ENCODE results near the gene TUBG1. TPM values are rescaled to one million over a fixed set of nuclear protein-coding genes. Genes with fewer than 3 reads are reported as not detected.

Gene TUBG1
- polyA plus RNA-seq, 1 donor (not counting 4 experiments of a cell fraction or from before 2014, with no cell fraction given): 54.8 TPM

DNA sequence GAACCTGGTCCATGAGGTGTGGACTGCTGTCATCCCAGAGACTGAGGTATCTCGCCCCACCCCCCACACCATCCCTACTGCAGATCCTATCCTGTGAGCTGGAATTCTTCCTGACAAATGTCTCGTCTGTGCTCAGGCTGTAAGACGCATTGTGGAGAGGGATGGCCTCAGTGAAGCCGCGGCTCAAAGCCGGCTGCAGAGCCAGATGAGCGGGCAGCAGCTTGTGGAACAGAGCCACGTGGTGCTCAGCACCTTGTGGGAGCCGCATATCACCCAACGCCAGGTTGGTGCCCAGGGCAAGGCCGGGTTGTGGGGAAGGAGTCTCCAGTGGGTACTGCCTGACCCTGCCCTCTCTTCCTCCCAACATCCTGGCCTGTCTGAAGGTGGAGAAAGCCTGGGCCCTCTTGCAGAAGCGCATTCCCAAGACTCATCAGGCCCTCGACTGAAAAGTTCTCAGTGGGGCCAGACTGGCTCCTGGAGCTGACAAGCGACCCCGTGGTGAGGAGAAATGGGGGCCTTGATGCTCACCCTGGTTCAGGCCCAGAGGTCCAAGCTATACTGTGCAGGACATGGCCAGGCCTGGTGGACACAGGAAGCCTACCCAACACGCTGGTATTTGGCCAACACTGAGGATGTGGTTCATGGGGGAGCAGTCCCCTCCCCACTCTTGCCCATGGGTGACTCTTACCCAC, 43.8 kb upstream of the TUBG1 start:
- Histone ChIP-seq H4K20me1 (ENCODE audit: control insufficient read depth, extremely low read depth, insufficient read depth, low read length) (no peaks in the 10 kb centered on the region), H3K9ac (ENCODE audit: control insufficient read depth, extremely low read depth, insufficient read depth, low read length) (no peak overlapping the region), H3K36me3 (ENCODE audit: control insufficient read depth in 2 of 2, extremely low read depth in 1 of 2, insufficient read depth in 2 of 2, low read length in 2 of 2) (peaks cover 27 to 50% of the 10 kb centered on the region in 2 experiments), H3K4me1 (ENCODE audit: control insufficient read depth, extremely low read depth, insufficient read depth, low read length) (peaks cover 31% of the 10 kb centered on the region), H2AFZ (ENCODE audit: control insufficient read depth, low read length) (no peak overlapping the region), H3K9me3 (ENCODE audit: control insufficient read depth, low read depth, low read length) (no peaks in the 10 kb centered on the region), H3K4me3 (ENCODE audit: control insufficient read depth in 2 of 3, extremely low read depth in 1 of 3, insufficient read depth in 2 of 3, low read depth in 1 of 3, low read length in 3 of 3) (no peak overlapping the region), H3K9me1 (ENCODE audit: control insufficient read depth, extremely low read depth, insufficient read depth, low read length) (no peaks in the 10 kb centered on the region), H3K27ac (ENCODE audit: control insufficient read depth, insufficient read depth, low read length) (no peak overlapping the region), H3K79me2 (ENCODE audit: control insufficient read depth, insufficient read depth, low read length) (peaks cover 48% of the 10 kb centered on the region), H3K27me3 (ENCODE audit: control insufficient read depth, extremely low read depth, insufficient read depth, low read length) (no peaks in the 10 kb centered on the region), H3K4me2 (ENCODE audit: control insufficient read depth, extremely low read depth, insufficient read depth, low read depth, low read length) (no peak overlapping the region)
- dilution Hi-C loops (cut with MboI; ENCODE audit: extremely low pct_ligation_motif_present, low sequenced_read_pairs): no loop called here
- no peak for FAIRE-seq
- no peak for DNase-seq (ENCODE audit: low read depth, low spot score)
- no peak for TF ChIP-seq EZH2 (IDR thresholded peaks at IDR 0.05; ENCODE audit: low read length)

GRCh38 chr17:42566215-42566882, 43.1 kb upstream of the TUBG1 start:
- FAIRE-seq (no peak), DNase-seq (ENCODE audit: low read depth, low spot score) (no peak)
- Histone ChIP-seq H3K9me3 (ENCODE audit: control insufficient read depth, low read depth, low read length) (no peaks in the 10 kb centered on the region), H3K27ac (ENCODE audit: control insufficient read depth, insufficient read depth, low read length) (peak overlapping the region; percentile 22), H3K4me3 (ENCODE audit: control insufficient read depth in 2 of 3, extremely low read depth in 1 of 3, insufficient read depth in 2 of 3, low read depth in 1 of 3, low read length in 3 of 3) (peak overlapping the region; percentile 85 to 93 (median 88)), H4K20me1 (ENCODE audit: control insufficient read depth, extremely low read depth, insufficient read depth, low read length) (no peaks in the 10 kb centered on the region), H3K27me3 (ENCODE audit: control insufficient read depth, extremely low read depth, insufficient read depth, low read length) (no peaks in the 10 kb centered on the region), H3K4me1 (ENCODE audit: control insufficient read depth, extremely low read depth, insufficient read depth, low read length) (peaks cover 31% of the 10 kb centered on the region), H2AFZ (ENCODE audit: control insufficient read depth, low read length) (peak overlapping the region; percentile 74), H3K4me2 (ENCODE audit: control insufficient read depth, extremely low read depth, insufficient read depth, low read depth, low read length) (peak overlapping the region; percentile 92), H3K79me2 (ENCODE audit: control insufficient read depth, insufficient read depth, low read length) (peaks cover 49% of the 10 kb centered on the region), H3K36me3 (ENCODE audit: control insufficient read depth in 2 of 2, extremely low read depth in 1 of 2, insufficient read depth in 2 of 2, low read length in 2 of 2) (peaks cover 28 to 52% of the 10 kb centered on the region in 2 experiments), H3K9me1 (ENCODE audit: control insufficient read depth, extremely low read depth, insufficient read depth, low read length) (no peaks in the 10 kb centered on the region), H3K9ac (ENCODE audit: control insufficient read depth, extremely low read depth, insufficient read depth, low read length) (peak overlapping the region; percentile 71)
- dilution Hi-C loops (cut with MboI; ENCODE audit: extremely low pct_ligation_motif_present, low sequenced_read_pairs): no loop called here
- no peak for TF ChIP-seq EZH2 (IDR thresholded peaks at IDR 0.05; ENCODE audit: low read length)
- TF ChIP-seq, protein P1, sequence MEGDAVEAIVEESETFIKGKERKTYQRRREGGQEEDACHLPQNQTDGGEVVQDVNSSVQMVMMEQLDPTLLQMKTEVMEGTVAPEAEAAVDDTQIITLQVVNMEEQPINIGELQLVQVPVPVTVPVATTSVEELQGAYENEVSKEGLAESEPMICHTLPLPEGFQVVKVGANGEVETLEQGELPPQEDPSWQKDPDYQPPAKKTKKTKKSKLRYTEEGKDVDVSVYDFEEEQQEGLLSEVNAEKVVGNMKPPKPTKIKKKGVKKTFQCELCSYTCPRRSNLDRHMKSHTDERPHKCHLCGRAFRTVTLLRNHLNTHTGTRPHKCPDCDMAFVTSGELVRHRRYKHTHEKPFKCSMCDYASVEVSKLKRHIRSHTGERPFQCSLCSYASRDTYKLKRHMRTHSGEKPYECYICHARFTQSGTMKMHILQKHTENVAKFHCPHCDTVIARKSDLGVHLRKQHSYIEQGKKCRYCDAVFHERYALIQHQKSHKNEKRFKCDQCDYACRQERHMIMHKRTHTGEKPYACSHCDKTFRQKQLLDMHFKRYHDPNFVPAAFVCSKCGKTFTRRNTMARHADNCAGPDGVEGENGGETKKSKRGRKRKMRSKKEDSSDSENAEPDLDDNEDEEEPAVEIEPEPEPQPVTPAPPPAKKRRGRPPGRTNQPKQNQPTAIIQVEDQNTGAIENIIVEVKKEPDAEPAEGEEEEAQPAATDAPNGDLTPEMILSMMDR (optimal IDR thresholded peaks at IDR 0.05 in 1 of 3, IDR thresholded peaks at IDR 0.05 in 1 of 3, conservative IDR thresholded peaks at IDR 0.05 in 1 of 3; ENCODE audit: extremely low read depth in 1 of 3, insufficient read depth in 2 of 3, low read length in 3 of 3): no peak

All from keratinocyte (primary cell).